Muscle of back (tissue), 11 donors: ENCODE measurements around the gene KRTAP4-9. TPM values are rescaled to one million over a fixed set of nuclear protein-coding genes. Genes with fewer than 3 reads are reported as not detected.
"Not testable (repeated sequence)": the region's sequence is repeated elsewhere in the genome, so short reads cannot be mapped to it uniquely, and the experiment has no call there.

Experiments
- DNase-seq, 3 donors: peaks; one replicate each; pipeline versions ENCODE4 v3.0.0 to v3.0.0-alpha.2; 2013
- polyA plus RNA-seq, 10 donors: library from polyadenylated mRNA; unstranded; fragments of 120-200 nt; gene quantifications; one replicate each; pipeline ENCODE4 v1.2.1, GENCODE V29; 2013; ENCODE audit not compliant: insufficient read length in 10 of 10

KRTAP4-9 gene
- polyA plus RNA-seq, 10 donors = not detected

DNA sequence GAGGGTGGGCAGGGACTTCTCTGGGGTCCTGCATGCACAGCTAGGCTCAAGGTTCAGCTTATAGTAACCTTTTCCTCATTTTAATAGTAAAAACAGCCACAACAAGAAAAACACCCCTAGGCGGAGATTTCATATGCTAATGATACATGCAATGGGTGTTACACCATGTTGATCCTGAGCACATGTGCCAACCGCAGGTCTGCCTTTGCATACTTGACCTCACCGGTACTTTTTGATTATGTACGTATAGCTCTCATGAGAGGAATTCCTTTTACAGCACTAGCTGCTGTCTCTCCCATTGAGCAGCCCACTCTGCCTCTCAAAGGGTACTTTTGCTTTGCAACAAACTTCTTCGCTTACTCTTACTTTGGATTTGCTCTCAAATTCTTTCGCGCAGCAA is 9.1 kb upstream of the KRTAP4-9 start:
- DNase-seq = no peak

GRCh38 chr17:41098042-41098441 is 7.1 kb upstream of the KRTAP4-9 start, which contains the start of gene KRTAP4-8:
Gene KRTAP4-8, minus strand, starts transcription at chr17:41098142. Its CDS starts 58 bp downstream, at chr17:41098084.
- DNase-seq = no peak

DNA sequence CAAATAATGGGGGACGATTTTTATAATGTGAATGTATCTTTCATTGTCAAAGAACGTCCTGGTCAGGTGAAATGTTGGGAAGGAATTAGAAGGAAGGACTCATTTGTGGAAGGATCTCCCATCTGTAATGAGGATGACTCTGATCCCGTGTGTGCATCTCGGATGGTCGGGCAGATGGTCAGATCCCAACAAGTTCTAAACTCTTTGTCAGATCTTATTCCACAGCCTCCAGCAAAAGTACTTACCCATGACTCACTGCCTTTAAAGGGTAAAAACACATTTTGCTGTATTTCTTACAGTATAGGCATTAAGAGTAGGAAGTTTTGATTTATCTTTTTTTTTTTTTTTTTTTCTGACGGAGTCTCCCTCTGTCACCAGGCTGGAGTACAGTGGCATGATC is 6.7 kb upstream of the KRTAP4-9 start:
- no peak for DNase-seq

DNA sequence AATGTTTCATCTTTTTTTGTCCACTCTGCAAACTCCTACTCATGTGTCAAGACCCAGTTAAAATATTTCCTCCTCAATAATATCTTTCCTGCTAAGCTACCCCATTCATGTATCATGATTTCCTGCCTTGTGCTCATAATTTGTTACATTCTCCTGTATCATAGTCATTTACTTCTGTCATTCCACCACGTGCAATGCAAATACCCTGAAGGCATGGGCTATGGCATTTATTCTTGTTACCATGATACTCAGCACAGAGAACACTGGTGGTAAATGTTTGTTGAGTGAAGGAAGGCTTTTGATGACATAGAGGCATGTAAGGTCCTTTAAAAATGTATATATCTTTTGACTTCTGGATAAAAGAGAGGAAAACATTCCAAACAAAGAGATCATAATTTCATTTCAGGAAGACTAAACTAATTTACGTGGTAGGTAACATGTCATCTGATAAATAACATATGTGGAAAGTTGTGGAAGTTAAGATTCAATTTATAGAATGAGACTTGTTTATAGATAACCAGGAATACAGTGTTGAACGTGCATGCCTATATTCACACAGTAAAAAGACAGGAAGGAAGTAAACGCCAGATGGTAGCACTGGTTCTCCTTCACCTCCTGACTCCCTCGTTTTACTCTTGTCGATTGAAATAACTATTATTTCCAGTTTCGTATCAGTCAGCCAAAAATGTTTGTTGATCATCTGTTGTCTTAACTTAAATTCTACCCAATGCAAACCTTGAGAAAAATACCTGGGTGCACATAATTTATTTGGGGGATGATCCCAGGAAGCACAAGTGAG is 5.3 kb upstream of the KRTAP4-9 start:
- peak in 1 of 3 donors; percentile 70 for DNase-seq

- no peak for DNase-seq
Measured at GRCh38 chr17:41101586-41102259, 3.5 kb upstream of the KRTAP4-9 start, which contains the start of gene KRTAP4-16. Gene KRTAP4-16, minus strand, starts transcription at chr17:41102209. Its CDS starts 0 bp downstream, at chr17:41102209.

- DNase-seq = no peak
Measured at GRCh38 chr17:41103896-41104295, 1.3 kb upstream of the KRTAP4-9 start.

- peak in 1 of 3 donors; percentile 61 for DNase-seq
Measured at GRCh38 chr17:41104386-41105038, 677 bp upstream of the KRTAP4-9 start.

GRCh38 chr17:41107941-41108450 is 2.8 kb downstream of the KRTAP4-9 start:
- DNase-seq = no peak

DNA sequence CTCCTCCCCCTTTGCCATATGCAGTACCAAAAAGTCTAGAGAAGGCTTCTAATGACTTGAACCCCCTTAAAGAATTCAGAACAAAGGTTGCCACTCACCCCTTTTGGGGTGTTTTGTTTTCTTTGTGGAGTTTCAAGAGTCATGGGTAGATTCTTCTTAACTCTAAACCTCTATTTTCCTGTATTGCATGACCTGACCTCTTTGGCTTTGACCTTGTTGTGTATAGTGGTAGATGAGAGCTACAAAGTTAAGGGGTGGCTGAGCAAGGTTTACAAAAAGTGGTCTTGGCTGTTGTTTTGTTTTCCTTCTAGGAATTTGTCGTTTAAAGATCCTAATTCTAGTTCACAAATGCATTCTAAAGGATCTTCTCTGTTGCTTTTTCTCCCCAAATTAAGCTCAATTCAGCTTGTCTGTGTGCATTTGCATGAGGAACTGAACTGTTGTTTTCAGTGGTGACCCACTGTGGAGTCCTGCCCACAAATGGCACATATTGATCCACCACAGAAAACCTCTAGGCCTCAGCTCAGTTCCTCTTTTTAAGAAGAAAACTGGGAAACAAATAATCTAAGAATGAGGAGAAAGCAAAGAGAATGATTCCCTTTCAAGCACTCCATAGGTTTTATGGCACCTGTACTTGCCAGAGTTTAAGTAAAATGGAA is 3.7 kb downstream of the KRTAP4-9 start:
- DNase-seq = not testable (repeated sequence)

DNA sequence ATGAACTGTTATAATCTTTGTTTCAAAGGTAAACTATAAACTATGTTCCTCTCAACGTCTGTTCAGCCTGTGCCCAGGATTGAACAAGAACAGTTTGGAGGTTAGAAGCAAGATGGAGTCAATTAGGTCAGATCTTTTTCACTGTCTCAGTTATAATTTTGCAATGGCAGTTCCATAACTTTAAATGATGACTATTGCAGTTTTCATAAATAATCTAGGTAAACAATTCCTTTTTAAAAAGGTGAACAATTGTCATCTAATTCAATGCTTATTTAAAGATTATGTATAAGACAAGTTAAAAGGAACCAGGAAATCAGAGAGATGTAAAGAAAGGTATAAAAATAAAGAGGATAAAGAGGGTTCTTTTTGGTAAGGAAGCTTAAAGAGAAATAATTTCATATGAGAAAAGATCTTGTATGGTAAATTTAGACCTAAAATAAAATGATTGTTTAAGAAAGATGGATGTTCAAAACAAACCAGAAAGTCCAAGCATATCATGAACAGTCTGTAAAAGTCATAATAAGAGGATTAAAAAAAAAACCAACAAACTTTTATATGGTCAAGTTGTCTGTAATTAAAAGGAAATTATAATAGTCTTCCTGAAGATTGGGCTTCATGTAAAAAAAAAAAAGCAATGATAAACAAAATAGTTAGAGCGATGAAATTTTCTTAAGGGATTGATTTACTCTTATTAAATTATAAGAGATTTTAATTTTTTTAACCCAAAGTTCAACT is 6.1 kb downstream of the KRTAP4-9 start:
- no peak for DNase-seq

- DNase-seq = no peak
Measured at GRCh38 chr17:41116297-41116696, 11.1 kb downstream of the KRTAP4-9 start.

- not testable (repeated sequence) for DNase-seq
Measured at GRCh38 chr17:41117846-41118386, 12.7 kb downstream of the KRTAP4-9 start, which contains the start of gene KRTAP4-11. Gene KRTAP4-11, minus strand, starts transcription at chr17:41118373. Its CDS starts 58 bp downstream, at chr17:41118315.

GRCh38 chr17:41118721-41119120 is 13.5 kb downstream of the KRTAP4-9 start:
- DNase-seq = no peak

DNA sequence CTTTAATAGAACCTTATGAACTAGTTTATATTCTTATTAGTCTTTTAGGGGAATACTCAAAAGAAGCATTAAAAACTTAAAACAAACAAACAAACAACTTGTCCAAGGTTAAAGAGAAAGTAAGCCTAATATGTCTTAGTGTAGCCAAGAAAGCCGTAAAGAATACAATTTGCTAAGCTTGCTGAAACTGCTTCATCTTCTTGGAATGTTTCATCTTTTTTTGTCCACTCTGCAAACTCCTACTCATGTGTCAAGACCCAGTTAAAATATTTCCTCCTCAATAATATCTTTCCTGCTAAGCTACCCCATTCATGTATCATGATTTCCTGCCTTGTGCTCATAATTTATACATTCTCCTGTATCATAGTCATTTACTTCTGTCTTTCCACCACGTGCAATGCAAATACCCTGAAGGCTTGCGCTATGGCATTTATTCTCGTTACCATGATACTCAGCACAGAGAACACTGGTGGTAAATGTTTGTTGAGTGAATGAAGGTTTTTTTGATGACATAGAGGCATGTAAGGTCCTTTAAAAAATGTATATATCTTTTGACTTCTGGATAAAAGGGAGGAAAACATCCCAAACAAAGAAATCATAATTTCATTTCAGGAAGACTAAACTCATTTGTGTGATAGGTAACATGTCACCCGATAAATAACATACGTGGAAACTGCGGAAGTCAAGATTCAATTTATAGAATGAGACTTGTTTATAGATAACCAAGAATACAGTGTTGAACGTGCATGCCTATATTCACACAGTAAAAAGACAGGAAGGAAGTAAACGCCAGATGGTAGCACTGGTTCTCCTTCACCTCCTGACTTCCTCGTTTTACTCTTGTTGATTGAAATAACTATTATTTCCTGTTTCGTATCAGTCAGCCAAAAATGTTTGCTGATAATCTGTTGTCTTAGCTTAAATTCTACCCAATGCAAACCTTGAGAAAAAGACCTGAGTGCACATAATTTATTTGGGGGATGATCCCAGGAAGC is 14.8 kb downstream of the KRTAP4-9 start:
- not testable (repeated sequence) for DNase-seq

DNA sequence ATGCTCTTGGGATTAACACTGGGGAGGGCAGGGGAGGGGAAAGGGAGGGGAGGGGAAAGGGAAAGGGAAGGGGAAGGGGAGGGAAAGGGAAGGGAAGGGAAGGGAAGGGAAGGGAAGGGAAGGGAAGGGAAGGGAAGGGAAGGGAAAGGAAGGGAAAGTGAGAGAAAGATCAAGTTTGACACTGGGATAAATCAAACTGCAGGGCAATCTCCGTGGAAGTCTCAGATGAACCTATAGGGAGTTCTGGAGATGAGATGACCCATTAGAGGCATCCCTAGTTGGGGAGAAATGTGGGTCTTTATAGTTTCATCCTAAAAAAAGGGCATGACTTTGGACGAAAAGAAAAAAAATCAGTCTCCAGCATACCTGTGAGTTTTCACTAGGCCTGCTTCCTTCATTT is 16.6 kb downstream of the KRTAP4-9 start:
- no peak for DNase-seq

DNA sequence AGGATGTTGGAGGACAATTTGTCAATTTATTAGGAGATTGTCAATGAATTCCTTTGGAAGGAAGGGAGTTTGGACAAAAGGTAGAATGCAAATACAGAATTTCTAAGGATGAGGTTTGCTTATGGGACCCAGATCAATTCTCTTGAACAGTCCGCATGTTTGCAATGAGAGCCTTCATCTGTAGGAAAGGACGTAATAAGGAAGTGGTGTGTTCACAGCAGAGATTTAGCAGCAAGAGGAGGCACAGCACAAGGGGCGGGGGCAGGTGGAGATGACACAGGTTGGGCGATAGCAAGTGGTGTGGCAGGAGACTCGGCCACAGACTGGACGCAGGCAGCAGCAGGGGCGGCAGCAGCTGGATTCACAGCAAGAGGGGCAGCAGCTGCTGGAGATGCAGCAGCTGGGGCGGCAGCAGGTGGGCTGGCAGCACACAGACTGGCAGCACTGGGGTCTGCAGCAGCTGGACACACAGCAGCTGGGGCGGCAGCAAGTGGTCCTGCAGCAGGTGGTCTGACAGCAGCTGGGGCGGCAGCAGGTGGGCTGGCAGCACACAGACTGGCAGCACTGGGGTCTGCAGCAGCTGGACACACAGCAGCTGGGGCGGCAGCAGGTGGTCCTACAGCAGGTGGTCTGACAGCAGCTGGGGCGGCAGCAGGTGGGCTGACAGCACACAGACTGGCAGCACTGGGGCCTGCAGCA is 18.3 kb downstream of the KRTAP4-9 start:
- DNase-seq = not testable (repeated sequence)

- not testable (repeated sequence) for DNase-seq
Measured at GRCh38 chr17:41123991-41124371, 18.8 kb downstream of the KRTAP4-9 start, which contains the start of gene KRTAP4-12. Gene KRTAP4-12, minus strand, starts transcription at chr17:41124182. Its CDS starts 60 bp downstream, at chr17:41124122.

DNA sequence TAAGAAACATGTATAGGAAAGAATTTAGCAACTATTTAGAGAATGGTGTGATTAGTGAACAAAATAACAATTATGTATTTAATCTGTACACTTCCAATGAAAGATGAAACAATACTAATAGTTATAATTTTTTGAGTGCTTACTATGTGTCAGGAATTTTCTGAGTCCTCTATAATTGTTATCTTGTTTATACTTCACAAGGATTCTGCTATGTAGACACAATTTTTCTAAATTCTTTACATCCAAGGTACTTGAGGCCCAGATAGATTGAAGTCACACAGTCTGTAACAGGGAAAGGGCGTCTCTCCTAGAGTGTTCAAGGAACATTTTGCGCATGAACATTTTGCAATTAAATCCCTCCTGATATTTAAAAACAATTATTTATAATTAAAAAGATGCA is 19.9 kb downstream of the KRTAP4-9 start:
- DNase-seq = no peak
